ELF-1 (cell line): ENCODE data around the gene GAPDHS.

Experiments used
- DNase-seq: peaks from one replicate; pipeline ENCODE4 v3.0.0-alpha.2; 2016; ENCODE audit warnings: low read depth, low spot score

GAPDHS gene

DNA sequence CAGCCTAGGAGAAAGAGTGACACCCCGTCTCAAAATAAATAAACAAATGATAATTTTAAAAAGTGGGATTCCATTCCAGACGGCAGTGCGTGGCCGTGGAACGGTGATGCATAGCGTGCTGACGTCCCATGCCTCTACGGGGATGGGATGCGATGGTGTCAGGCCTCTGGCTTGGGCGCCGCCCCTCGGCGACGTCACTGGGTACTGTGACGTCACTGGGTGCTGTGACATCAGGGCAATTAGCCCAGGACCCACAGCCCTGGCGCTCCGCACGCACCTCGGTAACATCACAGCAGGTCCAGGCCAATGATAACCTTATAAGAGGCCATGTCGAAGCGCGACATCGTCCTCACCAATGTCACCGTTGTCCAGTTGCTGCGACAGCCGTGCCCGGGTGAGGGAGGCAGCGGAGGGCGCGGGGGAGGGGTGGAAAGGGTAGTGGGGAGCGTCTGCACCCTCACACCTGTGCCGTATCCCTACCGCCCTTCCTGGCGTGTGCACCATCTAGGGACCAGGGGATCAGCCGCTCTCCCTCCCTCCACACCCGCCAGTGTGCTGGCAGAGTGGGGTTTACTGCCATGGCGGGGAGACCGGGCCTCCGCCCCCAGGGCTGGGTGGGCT, at the start of gene GAPDHS:
Gene GAPDHS, plus strand, starts transcription at position 256 of the 621 bp plus-strand sequence. Its CDS starts 72 bp downstream, at position 328.
- no peak for DNase-seq

DNA sequence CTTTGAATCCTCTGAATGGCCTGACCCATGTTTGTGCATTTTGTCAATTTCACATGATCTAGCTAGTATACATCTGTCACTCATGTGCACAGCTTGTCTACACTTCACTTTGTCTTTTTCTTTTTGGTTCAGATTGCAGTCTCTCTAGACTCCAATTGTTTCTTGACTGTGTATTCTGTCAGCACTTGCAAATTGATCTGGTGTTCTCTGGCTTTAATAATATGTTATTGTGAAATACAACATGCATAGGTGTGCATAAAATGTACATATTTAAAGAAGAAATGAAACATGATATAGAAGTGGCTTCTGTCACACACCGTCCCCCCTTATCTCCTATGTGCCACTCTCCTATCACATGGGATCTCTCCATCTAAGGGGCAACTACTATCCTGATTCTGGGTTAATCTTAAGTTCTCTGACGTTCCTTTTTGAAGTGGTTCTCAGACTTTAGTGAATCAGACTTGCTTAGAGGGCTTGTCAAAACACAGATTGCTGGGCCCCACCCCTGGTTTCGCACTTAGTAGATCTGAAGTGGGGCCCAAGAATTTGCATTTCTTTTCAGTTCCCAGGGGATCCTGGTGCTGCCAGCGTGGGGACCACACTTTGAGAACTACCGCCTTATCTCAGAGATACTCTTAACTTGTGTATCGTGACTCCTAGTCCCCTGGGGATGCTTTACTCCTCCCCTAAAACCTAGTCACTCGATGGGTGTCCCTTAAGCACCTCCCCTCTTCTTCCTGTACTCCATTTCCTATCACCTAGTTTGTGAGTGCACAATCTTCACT, 48.8 kb upstream of the GAPDHS start:
- no peak for DNase-seq

- DNase-seq, result no peak
Measured at GRCh38 chr19:35486268-35486708, 47.0 kb upstream of the GAPDHS start.

DNA sequence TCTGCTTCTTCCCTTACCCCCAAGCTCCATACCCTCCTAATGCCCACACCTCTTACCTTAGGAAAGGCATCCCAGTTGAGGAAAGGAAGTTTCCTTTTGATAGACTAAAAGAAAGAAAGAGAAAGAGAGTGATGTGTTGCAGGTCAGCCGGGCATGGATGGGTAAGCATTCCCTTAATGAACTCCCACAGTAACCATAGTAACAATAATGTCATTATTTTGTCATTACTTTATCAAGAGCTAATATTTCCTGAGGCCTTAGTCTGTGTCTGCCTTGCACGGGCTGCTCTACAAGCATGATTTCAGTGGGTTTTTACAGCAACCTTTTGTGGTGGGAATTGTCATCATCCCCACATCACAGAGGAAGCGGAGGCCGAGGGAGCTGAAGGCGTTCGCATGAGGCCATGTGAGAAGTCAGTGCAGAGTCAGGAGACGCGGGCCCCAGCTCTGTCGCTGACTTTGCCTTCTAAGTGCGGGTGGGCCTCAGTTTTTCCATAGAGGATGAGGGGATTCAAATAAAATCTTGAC, 45.5 kb upstream of the GAPDHS start:
- no peak for DNase-seq

- no peak for DNase-seq
Measured at GRCh38 chr19:35488677-35489076, 44.6 kb upstream of the GAPDHS start.

GRCh38 chr19:35490364-35490763, 42.9 kb upstream of the GAPDHS start, which contains the start of gene KRTDAP:
KRTDAP (minus strand) TSS chr19:35490464; CDS start chr19:35490442, 22 bp downstream.
- no peak for DNase-seq

GRCh38 chr19:35491836-35492360, 41.4 kb upstream of the GAPDHS start:
- DNase-seq, result no peak

DNA sequence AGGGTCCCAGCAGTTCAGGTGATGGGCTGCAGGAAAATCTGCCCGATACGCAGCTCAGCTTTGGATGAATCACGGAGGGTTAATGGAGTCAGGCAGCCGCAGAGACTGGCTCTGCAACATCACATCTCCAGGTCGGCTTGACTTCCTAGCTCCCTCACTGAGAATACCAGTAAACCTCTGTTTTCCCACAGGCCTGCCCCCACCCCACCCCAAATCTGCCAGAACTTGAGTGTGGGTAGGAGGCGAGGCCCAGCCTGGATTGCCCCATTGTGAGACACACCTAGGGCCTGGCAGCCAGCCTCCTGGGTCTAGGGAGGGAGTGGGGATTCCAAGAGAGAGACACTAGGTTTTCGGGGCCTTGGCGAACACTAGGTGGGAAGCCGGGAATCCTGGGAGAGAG, 39.3 kb upstream of the GAPDHS start:
- DNase-seq, result no peak

DNA sequence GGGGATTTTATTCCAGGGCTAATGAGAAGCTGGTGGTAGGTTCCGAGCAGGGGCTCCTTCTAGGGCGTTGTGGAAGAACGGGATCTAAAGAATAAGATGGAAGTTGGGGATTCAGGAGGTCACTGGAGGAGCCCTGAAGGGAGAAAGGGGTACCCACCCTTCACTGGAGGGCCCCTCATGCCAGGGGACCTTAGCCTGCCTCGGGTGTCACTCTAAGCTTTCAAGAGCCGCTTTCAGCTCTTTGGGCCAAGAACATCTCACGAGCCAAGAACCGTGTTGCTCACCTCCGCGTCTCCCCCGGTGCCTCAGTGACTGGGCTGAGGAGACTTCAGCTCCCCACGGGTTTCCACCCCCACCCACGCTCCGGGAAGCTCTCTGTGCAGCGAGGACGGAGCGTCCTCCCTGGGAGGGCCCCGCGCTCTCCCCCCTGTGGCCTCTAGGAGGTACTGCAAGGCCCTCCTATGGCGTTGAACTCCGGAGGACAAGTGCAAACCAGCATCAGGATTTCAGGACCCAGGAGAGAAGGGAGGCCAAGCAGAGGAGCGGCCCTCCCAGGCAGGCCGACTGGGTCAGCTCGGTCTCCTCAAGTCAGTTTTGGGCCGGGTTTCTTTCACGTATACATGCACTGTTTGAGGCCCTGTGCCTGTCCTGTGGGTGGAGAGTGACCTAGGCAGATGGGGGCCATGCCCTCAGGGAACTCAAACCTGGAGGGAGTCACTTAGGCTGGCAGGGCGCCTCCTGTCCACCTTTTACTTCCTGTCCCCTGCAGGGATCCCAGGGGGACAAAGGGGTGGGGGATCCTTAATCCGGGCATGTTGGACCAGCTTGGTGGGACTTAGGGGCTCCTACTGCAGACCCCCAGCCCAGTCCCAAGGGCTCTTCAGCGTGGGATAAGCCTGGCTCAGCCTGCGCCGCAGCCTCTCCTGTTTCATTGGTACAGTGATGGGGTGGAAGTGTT, 37.9 kb upstream of the GAPDHS start:
- peak; percentile 83 for DNase-seq

- DNase-seq, result no peak
Measured at GRCh38 chr19:35497406-35497805, 35.9 kb upstream of the GAPDHS start.

GRCh38 chr19:35498220-35498619, 35.0 kb upstream of the GAPDHS start:
- no peak for DNase-seq

- no peak for DNase-seq
Measured at GRCh38 chr19:35498984-35499527, 34.2 kb upstream of the GAPDHS start.

DNA sequence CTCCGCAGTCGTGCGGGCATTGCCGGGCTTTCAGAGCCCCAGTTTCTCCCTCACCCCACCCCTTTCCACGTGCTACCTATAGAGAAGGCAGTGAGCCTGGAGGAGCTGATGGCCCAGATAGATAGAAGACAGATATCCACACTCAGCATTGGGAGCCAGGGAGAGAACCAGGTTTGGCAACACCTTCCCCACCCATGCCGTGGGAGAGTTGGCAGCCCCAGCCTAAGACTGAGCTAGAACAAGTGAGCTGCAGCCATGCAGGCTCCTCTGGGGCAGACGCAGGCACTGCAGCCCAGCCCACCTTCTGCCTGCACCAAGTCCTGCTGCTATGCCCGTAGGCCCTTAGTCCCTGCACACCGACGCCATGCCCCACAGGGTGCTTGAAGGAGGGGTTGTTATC, 32.6 kb upstream of the GAPDHS start:
- DNase-seq, result no peak

DNA sequence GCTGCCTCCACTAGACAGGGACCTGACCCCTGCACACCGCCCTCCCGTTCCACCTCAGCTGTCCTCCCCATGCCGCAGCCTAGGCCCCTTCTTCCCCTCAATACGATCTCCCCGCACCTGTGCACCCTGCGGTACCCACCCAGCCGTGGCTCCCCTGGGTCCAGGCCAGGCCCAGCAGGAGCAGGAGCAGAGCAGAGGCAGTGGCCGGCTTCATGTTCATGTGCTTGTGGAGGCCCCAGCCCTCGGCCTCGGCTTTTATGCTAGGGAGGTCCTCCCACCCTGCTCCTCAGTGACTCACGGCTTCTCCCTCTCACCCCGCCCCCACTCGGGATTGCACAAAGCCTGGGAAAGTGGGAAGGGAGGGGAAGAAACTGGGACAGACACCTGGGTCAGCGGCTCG, 31.6 kb upstream of the GAPDHS start:
- DNase-seq, result peak; percentile 14

GRCh38 chr19:35502751-35503150, 30.5 kb upstream of the GAPDHS start:
- no peak for DNase-seq

GRCh38 chr19:35506011-35506410, 27.2 kb upstream of the GAPDHS start:
- DNase-seq, result no peak

GRCh38 chr19:35507561-35507960, 25.7 kb upstream of the GAPDHS start:
- no peak for DNase-seq

GRCh38 chr19:35508129-35508528, 25.1 kb upstream of the GAPDHS start:
- no peak for DNase-seq

DNA sequence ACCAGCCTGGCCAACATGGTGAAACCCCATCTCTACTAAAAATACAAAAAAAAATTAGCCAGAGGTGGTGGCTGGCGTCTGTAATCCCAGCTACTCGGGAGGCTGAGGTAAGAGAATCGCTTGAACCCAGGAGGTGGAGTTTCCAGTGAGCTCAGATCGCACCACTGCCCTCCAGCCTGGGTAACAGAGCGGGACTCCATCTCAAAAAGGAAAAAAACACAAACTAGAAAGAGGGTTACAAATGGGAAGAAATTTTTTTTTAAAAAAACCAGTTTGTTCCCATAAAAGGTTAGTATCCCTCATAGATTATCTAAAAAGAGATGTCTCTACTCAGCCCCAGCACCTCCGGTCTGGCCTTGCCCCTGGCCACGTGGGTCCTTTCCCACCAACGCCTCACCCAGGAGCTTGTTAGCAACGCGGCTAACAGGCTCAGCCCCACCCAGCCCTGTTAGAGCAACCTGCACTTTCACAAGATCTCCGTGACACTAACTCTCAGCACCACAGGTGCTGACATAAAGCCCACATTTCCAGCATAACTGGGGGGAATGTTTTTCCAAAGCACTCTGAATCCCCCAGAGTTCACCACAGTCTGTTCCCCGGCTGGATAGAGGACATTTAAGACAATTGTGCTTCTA, 24.1 kb upstream of the GAPDHS start:
- DNase-seq, result peak; percentile 73

- DNase-seq, result peak; percentile 98
Measured at GRCh38 chr19:35509861-35510625, 23.2 kb upstream of the GAPDHS start.
